Progenitor cell of endocrine pancreas (in vitro differentiated cells): ENCODE results near the gene AADACL2. TPM values are rescaled to one million over a fixed set of nuclear protein-coding genes. Genes with fewer than 3 reads are reported as not detected.

Source experiments
- DNase-seq: peaks from one replicate; pipeline ENCODE4 v3.0.0; 2021; ENCODE audit warnings: low spot score; ENCODE audit not compliant: unreplicated experiment
- H3K27ac Mint-ChIP-seq: 2 replicates; pipeline ENCODE4 v1.8.0; 2021; ENCODE audit warnings: mild to moderate bottlenecking, moderate library complexity, mixed read lengths
- H3K27me3 Mint-ChIP-seq: 2 replicates; pipeline ENCODE4 v1.8.0; 2021; ENCODE audit warnings: mixed read lengths
- H3K36me3 Mint-ChIP-seq: 2 replicates; pipeline ENCODE4 v1.8.0; 2022; ENCODE audit warnings: mixed read lengths; ENCODE audit not compliant: insufficient read depth
- H3K4me1 Mint-ChIP-seq: 2 replicates; pipeline ENCODE4 v1.8.0; 2021; ENCODE audit warnings: low read depth, mixed read lengths
- H3K4me3 Mint-ChIP-seq: 2 replicates; pipeline ENCODE4 v1.8.0; 2021; ENCODE audit warnings: low read depth, mild to moderate bottlenecking, moderate library complexity, mixed read lengths
- H3K9me3 Mint-ChIP-seq: 2 replicates; pipeline ENCODE4 v1.8.0; 2021; ENCODE audit warnings: low read depth, mixed read lengths
- total RNA-seq: library from RNA; stranded (reverse); gene quantifications from 2 replicates; pipeline ENCODE4 v1.2.1, GENCODE V29; 2021
- TF ChIP-seq, protein P1 (sequence below): fragments of 200-600 bp; sonication (generic); IDR thresholded peaks from one replicate; pipeline ENCODE4 v1.5.0; 2021; ENCODE audit warnings: antibody characterized with exemption, mild to moderate bottlenecking; ENCODE audit not compliant: unreplicated experiment

Gene AADACL2
- total RNA-seq, 1 donor from 2014 or later: not detected

DNA sequence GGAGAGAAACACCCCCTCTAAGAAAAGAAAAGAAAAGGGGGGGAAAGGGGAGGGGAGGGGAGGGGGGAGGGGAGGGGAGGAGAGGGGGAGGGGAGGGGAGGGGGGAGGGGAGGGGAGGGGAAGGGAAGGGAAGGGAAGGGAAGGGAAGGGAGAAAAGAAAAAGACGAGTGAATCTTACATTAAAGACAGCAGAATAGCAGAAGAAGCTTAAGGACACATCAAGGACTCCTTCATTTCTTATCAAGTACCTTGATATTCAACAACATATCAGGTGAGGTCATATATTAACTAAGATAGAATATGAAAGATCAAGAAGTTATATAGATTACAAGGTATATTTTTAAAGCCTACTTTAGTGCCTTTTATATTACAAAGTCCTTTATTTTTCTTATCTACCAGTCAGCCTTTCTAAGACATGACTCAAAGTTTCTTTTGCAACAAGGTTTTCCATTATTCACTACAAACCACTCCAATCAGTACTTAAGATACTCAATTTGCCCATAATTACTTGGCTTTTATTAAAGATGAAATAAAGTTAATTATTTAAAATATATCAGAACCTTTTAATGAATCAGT is 62.5 kb downstream of the AADACL2 start:
- TF ChIP-seq, protein P1, sequence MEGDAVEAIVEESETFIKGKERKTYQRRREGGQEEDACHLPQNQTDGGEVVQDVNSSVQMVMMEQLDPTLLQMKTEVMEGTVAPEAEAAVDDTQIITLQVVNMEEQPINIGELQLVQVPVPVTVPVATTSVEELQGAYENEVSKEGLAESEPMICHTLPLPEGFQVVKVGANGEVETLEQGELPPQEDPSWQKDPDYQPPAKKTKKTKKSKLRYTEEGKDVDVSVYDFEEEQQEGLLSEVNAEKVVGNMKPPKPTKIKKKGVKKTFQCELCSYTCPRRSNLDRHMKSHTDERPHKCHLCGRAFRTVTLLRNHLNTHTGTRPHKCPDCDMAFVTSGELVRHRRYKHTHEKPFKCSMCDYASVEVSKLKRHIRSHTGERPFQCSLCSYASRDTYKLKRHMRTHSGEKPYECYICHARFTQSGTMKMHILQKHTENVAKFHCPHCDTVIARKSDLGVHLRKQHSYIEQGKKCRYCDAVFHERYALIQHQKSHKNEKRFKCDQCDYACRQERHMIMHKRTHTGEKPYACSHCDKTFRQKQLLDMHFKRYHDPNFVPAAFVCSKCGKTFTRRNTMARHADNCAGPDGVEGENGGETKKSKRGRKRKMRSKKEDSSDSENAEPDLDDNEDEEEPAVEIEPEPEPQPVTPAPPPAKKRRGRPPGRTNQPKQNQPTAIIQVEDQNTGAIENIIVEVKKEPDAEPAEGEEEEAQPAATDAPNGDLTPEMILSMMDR: no peak
- Mint-ChIP-seq H3K27ac (no peak overlapping the region), H3K36me3 (no peaks in the 10 kb centered on the region)

DNA sequence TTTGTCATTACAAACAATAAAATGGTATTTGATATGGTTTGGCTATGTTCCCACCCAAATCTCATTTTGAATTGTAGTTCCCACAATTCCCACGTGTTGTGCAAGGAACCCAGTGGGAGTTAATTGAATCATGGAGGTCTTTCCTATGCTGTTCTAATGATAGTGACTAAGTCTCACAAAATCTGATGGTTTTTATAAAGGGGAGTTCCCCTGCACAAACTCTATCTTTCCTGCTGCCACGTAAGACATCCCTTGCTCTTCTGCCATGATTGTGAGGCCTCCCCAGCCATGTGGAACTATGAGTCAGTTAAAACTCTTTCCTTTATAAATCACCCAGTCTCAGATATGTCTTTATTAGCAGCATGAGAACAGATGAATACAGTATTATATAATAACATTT is 64.7 kb downstream of the AADACL2 start:
- TF ChIP-seq, protein P1: no peak
- Mint-ChIP-seq H3K4me1 (peaks cover 10% of the 10 kb centered on the region), H3K27me3 (no peaks in the 10 kb centered on the region), H3K27ac (no peak overlapping the region), H3K4me3 (no peak overlapping the region), H3K36me3 (no peaks in the 10 kb centered on the region), H3K9me3 (no peaks in the 10 kb centered on the region)
- no peak for DNase-seq

More for the DNA sequence above, 62.5 kb downstream of the AADACL2 start:
- H3K9me3 Mint-ChIP-seq: no peaks in the 10 kb centered on the region
- no peak for DNase-seq
- no peak overlapping the region for H3K4me3 Mint-ChIP-seq
- no peaks in the 10 kb centered on the region for H3K27me3 Mint-ChIP-seq
- H3K4me1 Mint-ChIP-seq: peaks cover 14% of the 10 kb centered on the region

DNA sequence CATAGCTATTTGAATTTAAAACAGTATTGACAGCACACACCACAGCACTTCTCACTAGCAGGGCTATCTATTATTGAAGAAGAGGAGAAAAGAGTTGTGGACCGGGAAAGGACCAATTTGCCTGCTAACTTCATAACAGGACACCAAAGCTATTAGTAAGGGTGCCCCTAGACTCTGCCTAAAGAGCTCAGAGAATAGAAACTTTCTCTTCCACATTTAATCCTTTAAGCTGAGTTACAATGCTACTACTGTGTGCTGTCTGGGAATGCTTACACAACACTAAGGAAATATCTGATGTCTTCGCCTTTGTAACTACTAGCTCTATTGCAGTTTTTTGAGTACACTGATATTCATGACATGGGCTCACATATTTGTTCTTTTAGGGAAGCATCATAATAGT is 66.7 kb downstream of the AADACL2 start:
- H3K9me3 Mint-ChIP-seq: no peaks in the 10 kb centered on the region
- no peaks in the 10 kb centered on the region for H3K27me3 Mint-ChIP-seq
- DNase-seq: no peak
- H3K27ac Mint-ChIP-seq: no peak overlapping the region
- H3K4me3 Mint-ChIP-seq: no peak overlapping the region
- TF ChIP-seq, protein P1: no peak
- H3K36me3 Mint-ChIP-seq: no peaks in the 10 kb centered on the region
- peaks cover 3% of the 10 kb centered on the region for H3K4me1 Mint-ChIP-seq

DNA sequence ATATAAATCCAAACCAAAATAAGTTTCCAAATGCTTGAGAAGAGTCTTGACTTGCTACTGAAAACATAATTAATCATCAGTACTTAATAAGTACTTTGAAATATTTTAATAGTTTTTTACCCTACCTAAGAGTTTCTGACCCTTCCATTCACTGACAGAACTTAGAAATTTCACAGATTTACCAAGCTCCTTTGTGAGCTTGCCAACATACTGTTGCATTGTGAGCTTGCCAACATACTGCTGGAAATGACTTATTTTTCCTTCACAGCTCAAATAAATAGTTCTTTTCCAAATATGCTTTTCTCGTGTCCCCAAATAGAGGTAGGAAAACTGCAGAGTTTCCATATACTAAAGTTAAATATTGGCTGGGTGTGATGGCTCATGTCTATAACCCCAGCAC is 70.5 kb downstream of the AADACL2 start:
- no peak overlapping the region for H3K4me3 Mint-ChIP-seq
- DNase-seq: no peak

DNA sequence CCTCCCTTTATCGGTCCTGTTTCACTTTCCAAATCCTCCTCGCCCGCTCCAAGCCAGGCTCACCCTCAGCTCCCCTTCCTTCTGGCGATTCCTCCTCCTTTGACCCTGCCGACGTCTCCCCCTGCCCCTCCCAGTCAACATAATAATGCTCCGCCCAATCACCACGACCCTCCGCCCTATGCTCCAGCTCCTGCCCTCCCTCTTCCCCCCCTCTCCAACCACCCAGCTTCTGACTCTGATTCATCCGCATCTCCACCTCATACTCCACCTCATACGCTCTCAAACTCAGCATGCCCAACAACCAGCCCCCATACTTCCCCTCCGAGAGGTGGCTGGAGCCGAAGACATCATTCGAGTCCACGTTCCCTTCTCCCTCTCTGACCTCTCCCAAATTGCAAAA is 73.1 kb downstream of the AADACL2 start:
- TF ChIP-seq, protein P1: no peak
- Mint-ChIP-seq H3K9me3 (peaks cover 23% of the 10 kb centered on the region), H3K27me3 (no peaks in the 10 kb centered on the region), H3K36me3 (peaks cover 1% of the 10 kb centered on the region), H3K4me1 (no peaks in the 10 kb centered on the region), H3K4me3 (no peak overlapping the region), H3K27ac (no peak overlapping the region)
- no peak for DNase-seq

More for the DNA sequence above, 70.5 kb downstream of the AADACL2 start:
- Mint-ChIP-seq H3K9me3 (peaks cover 23% of the 10 kb centered on the region), H3K4me1 (peaks cover 3% of the 10 kb centered on the region), H3K36me3 (peaks cover 1% of the 10 kb centered on the region), H3K27ac (no peak overlapping the region), H3K27me3 (no peaks in the 10 kb centered on the region)
- TF ChIP-seq, protein P1: no peak

Other genes starting within 250 kb of the AADACL2 start
- not detected in 2 replicates for gene AADAC, start 80.2 kb downstream of the AADACL2 start, total RNA-seq
- gene SUCNR1, start 139.7 kb downstream of the AADACL2 start, total RNA-seq: 0.07 and 0.16 TPM in 2 replicates